GM12875 (cell line): Measurements from ENCODE around the gene LGR4.
"Not testable (repeated sequence)": the region's sequence is repeated elsewhere in the genome, so short reads cannot be mapped to it uniquely, and the experiment has no call there.

Experiments used
- H3K4me3 ChIP-seq: one replicate; pipeline ENCODE4 v1.5.1; 2011; ENCODE audit warnings: low read depth, low read length, control low read depth
- TF ChIP-seq, protein P1 (sequence below): IDR thresholded peaks from 2 replicates; pipeline ENCODE4 v1.5.1; 2011; ENCODE audit warnings: low read depth, mild to moderate bottlenecking, control low read depth, inconsistent platforms, low read length, moderate library complexity, borderline replicate concordance; ENCODE audit not compliant: insufficient read depth

The LGR4 gene

GRCh38 chr11:27349919-27350318 lies 122.7 kb downstream of the LGR4 start:
- TF ChIP-seq, protein P1, sequence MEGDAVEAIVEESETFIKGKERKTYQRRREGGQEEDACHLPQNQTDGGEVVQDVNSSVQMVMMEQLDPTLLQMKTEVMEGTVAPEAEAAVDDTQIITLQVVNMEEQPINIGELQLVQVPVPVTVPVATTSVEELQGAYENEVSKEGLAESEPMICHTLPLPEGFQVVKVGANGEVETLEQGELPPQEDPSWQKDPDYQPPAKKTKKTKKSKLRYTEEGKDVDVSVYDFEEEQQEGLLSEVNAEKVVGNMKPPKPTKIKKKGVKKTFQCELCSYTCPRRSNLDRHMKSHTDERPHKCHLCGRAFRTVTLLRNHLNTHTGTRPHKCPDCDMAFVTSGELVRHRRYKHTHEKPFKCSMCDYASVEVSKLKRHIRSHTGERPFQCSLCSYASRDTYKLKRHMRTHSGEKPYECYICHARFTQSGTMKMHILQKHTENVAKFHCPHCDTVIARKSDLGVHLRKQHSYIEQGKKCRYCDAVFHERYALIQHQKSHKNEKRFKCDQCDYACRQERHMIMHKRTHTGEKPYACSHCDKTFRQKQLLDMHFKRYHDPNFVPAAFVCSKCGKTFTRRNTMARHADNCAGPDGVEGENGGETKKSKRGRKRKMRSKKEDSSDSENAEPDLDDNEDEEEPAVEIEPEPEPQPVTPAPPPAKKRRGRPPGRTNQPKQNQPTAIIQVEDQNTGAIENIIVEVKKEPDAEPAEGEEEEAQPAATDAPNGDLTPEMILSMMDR, result no peak
- H3K4me3 ChIP-seq, result no peak overlapping the region

GRCh38 chr11:27348340-27348873 lies 124.2 kb downstream of the LGR4 start:
- TF ChIP-seq, protein P1, result no peak
- H3K4me3 ChIP-seq, result no peak overlapping the region

DNA sequence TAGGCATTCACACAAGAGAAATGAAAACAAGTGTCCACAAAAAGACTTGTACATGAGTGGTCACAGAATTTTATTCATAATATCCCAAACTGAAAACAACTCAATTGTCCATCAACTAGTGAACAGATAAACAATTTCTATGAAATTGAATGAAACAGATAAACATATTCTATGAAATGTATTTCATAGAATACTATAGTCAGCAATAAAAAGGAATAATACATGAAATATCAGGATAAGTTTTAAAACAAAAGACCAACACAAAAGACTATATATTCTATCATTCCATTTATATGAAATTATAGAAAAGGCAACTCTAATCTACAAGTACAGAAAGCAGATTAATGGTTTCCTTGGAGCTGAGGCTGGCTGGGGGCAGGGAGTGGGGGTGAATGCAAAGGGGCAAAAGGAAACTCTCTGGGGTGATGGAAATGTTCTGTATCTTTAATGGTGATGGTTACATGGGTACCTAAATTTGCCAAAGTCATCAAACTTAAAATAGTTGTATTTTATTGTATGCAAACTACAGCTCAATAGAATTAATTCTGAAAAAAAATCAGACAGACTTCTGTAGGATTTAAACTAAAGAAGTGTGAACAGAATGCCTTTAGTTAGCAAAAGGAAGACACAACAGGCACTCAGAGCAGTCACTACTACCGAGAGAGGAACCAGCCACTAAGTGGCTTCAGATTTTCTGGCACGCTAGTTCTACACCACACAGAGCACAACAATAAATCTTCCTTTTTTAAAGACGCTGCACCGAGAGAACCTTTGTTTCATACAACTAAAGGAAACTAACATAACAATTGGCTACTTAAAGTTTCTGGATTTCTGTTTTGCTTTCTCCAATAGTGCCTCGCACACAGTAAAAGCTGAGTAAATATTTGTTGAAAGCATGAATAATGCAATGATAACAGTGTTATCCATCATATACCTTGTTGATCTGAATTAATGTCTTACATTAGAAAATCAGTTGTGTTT lies 124.9 kb downstream of the LGR4 start:
- no peak overlapping the region for H3K4me3 ChIP-seq
- TF ChIP-seq, protein P1, result no peak

DNA sequence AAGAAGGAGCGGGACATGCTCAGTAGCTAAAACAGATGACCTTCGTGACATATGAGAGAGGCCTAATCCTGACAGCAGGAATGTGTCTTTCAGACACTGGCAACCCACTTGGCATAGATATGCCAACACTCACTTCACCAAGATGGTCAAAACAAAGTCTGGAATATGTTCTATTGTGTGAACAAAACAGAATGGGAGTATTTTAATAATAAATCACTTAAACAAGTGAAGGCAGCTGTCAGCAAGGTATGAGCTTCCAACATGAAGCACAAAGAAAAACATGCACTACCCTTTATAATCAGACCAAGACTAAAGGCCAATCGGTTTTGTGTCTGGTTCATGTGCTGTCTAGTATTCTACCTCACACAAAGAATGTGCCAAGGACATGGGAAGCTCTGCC lies 132.6 kb downstream of the LGR4 start:
- no peak overlapping the region for H3K4me3 ChIP-seq
- TF ChIP-seq, protein P1, result no peak

GRCh38 chr11:27334764-27335163 lies 137.8 kb downstream of the LGR4 start:
- H3K4me3 ChIP-seq, result not testable (repeated sequence)

GRCh38 chr11:27331981-27332380 lies 140.6 kb downstream of the LGR4 start:
- H3K4me3 ChIP-seq, result no peak overlapping the region
- TF ChIP-seq, protein P1, result no peak

- TF ChIP-seq, protein P1, result no peak
- H3K4me3 ChIP-seq, result no peak overlapping the region
Observed at GRCh38 chr11:27330633-27331270, 141.8 kb downstream of the LGR4 start.
